Sigmoid colon (tissue), 4 donors: Measurements from ENCODE around the gene SP8.

Experiments used
- POLR2A ChIP-seq, 2 donors: fragments of 450-650 bp; IDR thresholded peaks; one replicate each; pipeline ENCODE4 v1.6.1; 2016; ENCODE audit warnings: antibody characterized with exemption in 2 of 2, mild to moderate bottlenecking in 2 of 2, moderate library complexity in 2 of 2
- POLR2AphosphoS5 ChIP-seq, 4 donors: sonication (generic); formaldehyde crosslinking; IDR thresholded peaks; one replicate each; pipeline ENCODE4 v1.6.1; 2017; ENCODE audit warnings: antibody characterized with exemption in 4 of 4
- TF ChIP-seq, protein P1 (sequence below), 4 experiments: fragments of 450-650 bp in 3 of 4; fragments of 200-600 bp in 1 of 4; IDR thresholded peaks; one replicate each; pipeline ENCODE4 v1.5.1; 2016 to 2019; ENCODE audit warnings: antibody characterized with exemption in 4 of 4, mild to moderate bottlenecking in 3 of 4, moderate library complexity in 2 of 4

DNA sequence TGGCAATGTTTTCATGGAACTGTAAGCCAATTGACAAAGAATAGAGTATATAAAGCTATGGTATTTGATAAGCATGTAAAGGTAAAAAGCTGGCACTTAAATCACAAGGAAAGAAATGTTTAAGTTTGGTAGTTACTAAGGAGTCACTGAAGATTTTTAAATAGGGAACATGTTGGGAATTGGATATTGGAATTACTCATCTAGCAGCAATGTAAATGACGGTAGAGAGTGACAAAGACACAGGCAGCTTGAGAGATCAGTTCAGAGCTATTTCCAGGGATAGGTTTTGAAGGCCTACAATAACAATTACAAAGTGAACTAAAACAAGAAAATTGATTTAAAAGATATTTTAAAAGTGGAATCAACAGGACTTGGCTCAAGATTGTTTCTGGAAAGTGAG is 36.8 kb downstream of the SP8 start:
- TF ChIP-seq, protein P1, sequence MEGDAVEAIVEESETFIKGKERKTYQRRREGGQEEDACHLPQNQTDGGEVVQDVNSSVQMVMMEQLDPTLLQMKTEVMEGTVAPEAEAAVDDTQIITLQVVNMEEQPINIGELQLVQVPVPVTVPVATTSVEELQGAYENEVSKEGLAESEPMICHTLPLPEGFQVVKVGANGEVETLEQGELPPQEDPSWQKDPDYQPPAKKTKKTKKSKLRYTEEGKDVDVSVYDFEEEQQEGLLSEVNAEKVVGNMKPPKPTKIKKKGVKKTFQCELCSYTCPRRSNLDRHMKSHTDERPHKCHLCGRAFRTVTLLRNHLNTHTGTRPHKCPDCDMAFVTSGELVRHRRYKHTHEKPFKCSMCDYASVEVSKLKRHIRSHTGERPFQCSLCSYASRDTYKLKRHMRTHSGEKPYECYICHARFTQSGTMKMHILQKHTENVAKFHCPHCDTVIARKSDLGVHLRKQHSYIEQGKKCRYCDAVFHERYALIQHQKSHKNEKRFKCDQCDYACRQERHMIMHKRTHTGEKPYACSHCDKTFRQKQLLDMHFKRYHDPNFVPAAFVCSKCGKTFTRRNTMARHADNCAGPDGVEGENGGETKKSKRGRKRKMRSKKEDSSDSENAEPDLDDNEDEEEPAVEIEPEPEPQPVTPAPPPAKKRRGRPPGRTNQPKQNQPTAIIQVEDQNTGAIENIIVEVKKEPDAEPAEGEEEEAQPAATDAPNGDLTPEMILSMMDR (IDR thresholded peaks at IDR 0.05) = no peak
- TF ChIP-seq POLR2A (IDR thresholded peaks at IDR 0.05) (no peak), POLR2AphosphoS5 (IDR thresholded peaks at IDR 0.05) (no peak)
